ENCODE results near the gene PLXNA1. TPM values are rescaled to one million over a fixed set of nuclear protein-coding genes. Genes with fewer than 3 reads are reported as not detected.

The PLXNA1 gene
- total RNA-seq, 3 donors from 2014 or later, result 11.8 to 19.3 (median 12.7) TPM

DNA sequence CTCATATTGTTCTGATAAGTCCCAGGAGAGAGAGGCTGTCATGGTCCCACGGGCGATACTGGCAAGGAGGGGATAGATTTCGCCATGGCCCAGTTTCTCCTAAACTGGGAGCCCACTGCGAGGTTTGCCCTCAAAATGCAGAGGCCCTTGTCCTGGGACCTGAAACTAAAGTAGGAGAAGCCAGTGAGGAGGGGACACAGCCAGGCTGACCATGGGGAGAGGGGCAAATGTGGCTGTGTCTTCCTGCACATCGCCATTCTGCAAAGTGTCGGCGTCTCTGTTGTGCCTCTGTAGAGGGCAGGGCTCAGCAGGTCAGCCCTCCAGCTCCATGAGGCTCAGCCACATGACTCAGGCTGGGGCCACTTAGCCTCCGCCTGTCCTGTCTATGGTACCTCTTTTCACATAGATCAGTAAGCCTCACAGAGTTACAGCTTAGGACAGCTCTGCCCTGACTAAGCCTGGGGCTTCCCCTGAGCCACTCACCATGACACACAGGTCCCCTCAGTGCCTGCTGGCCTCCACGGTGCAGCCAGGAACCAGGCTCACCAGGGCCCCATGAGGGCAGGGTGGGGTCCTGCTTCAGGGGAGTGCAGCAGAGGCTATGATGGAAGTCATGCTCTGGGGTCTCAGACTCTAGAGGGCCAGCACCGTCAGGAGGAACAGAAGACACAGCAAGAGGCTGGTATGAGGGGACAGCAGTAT, 28.6 kb upstream of the PLXNA1 start:
- no peak for DNase-seq
- intact Hi-C loops (cut with DNase I, micrococcal nuclease), result no loop called here

DNA sequence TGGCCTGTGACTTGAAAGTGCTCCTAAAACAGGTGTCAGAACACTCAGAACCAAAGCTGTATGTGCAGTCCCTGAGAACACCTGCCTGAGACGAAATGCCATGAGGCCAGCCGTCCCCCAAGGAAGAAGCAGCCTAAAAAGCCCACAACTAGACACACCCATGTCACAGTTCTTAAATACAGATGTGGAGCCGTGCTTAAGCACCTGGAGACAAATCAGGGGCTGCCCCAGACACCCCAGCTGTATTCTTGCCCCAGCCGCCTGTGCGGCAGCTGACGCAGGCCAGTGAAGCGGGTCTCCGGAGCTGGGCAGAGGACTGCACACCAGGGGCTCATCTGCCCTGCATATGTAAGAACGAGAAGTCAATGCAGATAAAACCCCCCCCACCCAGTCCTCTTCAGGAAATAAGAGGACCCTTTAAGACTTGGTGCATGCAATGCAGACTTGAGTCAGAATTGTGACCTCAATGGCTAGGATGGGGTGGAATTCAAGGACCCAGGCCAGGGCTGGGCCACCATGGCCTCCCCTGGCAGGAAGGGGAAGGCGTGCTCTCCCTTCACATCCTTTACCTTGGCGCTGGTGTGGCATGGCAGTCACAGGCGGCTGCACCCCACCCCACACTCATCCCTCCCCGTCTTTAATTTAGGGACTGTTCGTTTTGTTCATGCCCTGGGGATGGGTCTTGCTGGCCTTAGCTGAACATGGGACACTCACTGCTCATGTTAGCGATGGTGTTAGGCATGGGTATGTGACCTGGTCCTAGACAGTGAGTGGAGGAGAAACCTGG, 27.7 kb upstream of the PLXNA1 start:
- Histone ChIP-seq H3K9me3 (no peaks in the 10 kb centered on the region), H3K36me3 (ENCODE audit: low read depth) (no peaks in the 10 kb centered on the region), H3K4me1 (ENCODE audit: low read depth) (no peaks in the 10 kb centered on the region), H3K4me3 (no peak overlapping the region)
- intact Hi-C loops (cut with DNase I, micrococcal nuclease), result no loop called here
- TF ChIP-seq CTCF (IDR thresholded peaks at IDR 0.05), result no peak
- DNase-seq (no peak), ATAC-seq (peak; percentile 65)

More for the DNA sequence above, 28.6 kb upstream of the PLXNA1 start:
- peak; percentile 33 for ATAC-seq
- H3K9me3 ChIP-seq, result no peaks in the 10 kb centered on the region
- no peaks in the 10 kb centered on the region for H3K36me3 ChIP-seq (ENCODE audit: low read depth)
- H3K4me1 ChIP-seq (ENCODE audit: low read depth), result no peaks in the 10 kb centered on the region
- no peak for TF ChIP-seq CTCF (IDR thresholded peaks at IDR 0.05)
- no peak overlapping the region for H3K4me3 ChIP-seq

- no peak for ATAC-seq
- intact Hi-C loops (cut with DNase I, micrococcal nuclease), result no loop called here
- no peak for TF ChIP-seq CTCF (IDR thresholded peaks at IDR 0.05)
- no peak for DNase-seq
- no peaks in the 10 kb centered on the region for H3K4me1 ChIP-seq (ENCODE audit: low read depth)
- no peak overlapping the region for H3K4me3 ChIP-seq
- H3K9me3 ChIP-seq, result no peaks in the 10 kb centered on the region
- H3K36me3 ChIP-seq (ENCODE audit: low read depth), result no peaks in the 10 kb centered on the region
These were observed 26.6 kb upstream of the PLXNA1 start for GRCh38 chr3:126956361-126956760.

DNA sequence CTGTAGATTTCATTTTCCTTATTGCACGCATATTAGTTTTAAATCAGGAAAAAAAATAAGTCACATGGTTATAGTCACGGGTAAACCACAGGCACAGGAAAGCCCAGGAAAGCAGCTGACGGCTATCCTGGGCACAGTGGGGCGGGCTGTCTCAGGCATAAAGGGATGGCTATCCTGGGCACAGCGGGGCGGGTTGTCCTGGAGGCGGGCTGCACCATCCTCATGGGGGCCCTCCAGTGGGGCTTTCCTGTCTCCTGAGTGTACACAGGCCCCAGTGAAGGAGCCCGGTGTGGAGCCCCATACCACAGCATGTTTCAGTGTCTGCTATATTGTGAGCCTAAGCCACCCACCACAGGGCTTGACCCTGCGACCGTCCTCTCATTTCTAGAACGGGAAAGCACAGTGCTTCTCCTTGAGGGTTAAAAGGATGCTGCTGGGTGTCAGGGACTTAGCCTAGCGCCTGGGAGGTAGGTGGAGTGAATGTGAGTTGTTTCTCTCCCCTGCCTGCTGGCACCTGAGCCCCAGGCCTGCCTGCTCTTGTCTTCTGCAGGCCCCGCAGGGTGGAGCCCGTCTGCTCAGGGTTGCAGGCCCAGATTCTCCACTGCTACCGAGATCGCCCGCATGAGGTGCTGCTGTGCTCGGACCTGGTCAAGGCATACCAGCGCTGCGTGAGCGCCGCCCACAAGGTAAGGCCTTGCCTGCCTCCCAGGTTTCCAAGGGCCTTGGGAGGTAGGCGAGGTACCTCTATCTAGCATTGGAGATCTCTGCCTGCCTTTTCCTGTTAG, 25.9 kb upstream of the PLXNA1 start:
- intact Hi-C loops (cut with DNase I, micrococcal nuclease), result no loop called here
- ATAC-seq (no peak), DNase-seq (no peak)
- Histone ChIP-seq H3K4me1 (ENCODE audit: low read depth) (no peaks in the 10 kb centered on the region), H3K36me3 (ENCODE audit: low read depth) (no peaks in the 10 kb centered on the region), H3K4me3 (no peak overlapping the region), H3K9me3 (no peaks in the 10 kb centered on the region)
- no peak for TF ChIP-seq CTCF (IDR thresholded peaks at IDR 0.05)

DNA sequence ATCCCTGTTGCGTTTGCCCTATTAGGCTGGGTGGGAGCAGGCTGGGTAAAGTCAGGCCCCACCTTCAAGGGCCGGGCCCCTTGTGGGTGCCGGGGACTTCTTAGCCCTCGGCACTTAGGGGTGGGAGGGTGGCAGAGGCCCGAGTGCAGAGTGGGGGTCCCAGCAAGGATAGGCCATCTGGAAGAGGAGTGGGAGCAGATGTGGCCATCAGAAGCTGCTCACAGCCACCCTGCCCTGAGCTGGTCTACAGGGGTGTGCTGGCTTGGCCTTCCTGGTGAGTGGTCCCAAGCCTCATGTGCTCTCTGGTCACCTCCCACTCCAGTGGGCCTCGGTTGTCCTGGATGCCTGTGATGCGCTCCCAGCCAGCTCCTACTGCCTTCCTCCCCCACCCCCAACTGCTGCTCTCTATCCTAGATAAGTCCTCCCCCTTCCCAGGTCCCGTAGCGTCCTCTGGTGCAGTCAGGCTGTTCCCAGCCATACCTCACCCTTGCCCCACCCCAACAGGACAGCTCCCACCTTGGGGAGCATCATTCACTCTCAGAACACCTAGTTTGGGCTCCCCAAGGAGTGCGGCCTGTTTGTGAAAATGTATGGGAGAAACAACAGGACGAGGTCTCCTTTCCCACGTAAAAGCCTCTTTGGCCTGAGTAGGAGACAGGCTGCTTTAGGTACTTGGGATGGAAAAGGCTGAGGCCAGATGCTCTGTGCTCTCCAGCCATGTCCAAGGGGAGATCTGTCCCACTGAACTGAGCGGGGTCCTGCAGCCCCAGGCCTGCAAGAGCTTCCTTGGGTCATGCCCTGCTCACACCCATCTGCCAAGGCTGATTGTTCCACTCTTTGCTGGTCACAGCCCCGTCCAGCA, 24.9 kb upstream of the PLXNA1 start:
- intact Hi-C loops (cut with DNase I, micrococcal nuclease), result no loop called here
- Histone ChIP-seq H3K4me3 (no peak overlapping the region), H3K36me3 (ENCODE audit: low read depth) (no peaks in the 10 kb centered on the region), H3K4me1 (ENCODE audit: low read depth) (no peaks in the 10 kb centered on the region), H3K9me3 (no peaks in the 10 kb centered on the region)
- ATAC-seq (no peak), DNase-seq (no peak)
- TF ChIP-seq CTCF (IDR thresholded peaks at IDR 0.05), result no peak
